ENCODE results near the gene IRF1. TPM values are rescaled to one million over a fixed set of nuclear protein-coding genes. Genes with fewer than 3 reads are reported as not detected.
A peak's percentile ranks its signal among the peaks of the same experiment; 100 is the strongest.

Gene IRF1
- total and polyA plus RNA-seq, 12 donors = 3.0 to 116 (median 20.1) TPM

- Histone ChIP-seq H3K9me3 (replicated peaks in 1 of 3) (no peaks in the 10 kb centered on the region), H3K4me1 (replicated peaks in 1 of 2) (peaks cover 18 to 54% of the 10 kb centered on the region in 2 donors), H3K36me3 (replicated peaks in 1 of 2) (peaks cover 0 to 4% of the 10 kb centered on the region in 2 donors), H3K4me3 (no peak overlapping the region), H3K27ac (peak overlapping the region in 1 of 5 donors; percentile 99), H3K27me3 (no peaks in the 10 kb centered on the region)
- 71 to 91% (median 82%) methylated on average over 3 of the region's 3 CpGs for WGBS, 4 donors
- TF ChIP-seq POLR2A (IDR thresholded peaks at IDR 0.05) (no peak), CTCF (IDR thresholded peaks at IDR 0.05) (no peak)
- intact Hi-C loops (cut with DNase I) = loop anchor here in 1 of 2 donors (10.0 kb wide), 1 partner anchor 218 kb away; no protein-coding TSS in a partner anchor
- no peak for DNase-seq
Observed at GRCh38 chr5:132492386-132493125, 2.0 kb upstream of the IRF1 start.

- TF ChIP-seq POLR2A (IDR thresholded peaks at IDR 0.05) (no peak), CTCF (IDR thresholded peaks at IDR 0.05) (no peak)
- intact Hi-C loops (cut with DNase I) = loop anchor here in 1 of 2 donors (10.0 kb wide), 1 partner anchor 217 kb away; no protein-coding TSS in a partner anchor
- WGBS, 4 donors = 53 to 63% (median 56%) methylated on average over 16 to 22 of the region's 22 CpGs
- Histone ChIP-seq H3K4me3 (peak overlapping the region in 2 of 4 donors; percentile 32 to 88), H3K27ac (peak overlapping the region; percentile 83 to 99 (median 93)), H3K36me3 (replicated peaks in 1 of 2) (peaks cover 0 to 13% of the 10 kb centered on the region in 2 donors), H3K4me1 (replicated peaks in 1 of 2) (peaks cover 13 to 49% of the 10 kb centered on the region in 2 donors), H3K27me3 (no peaks in the 10 kb centered on the region), H3K9me3 (replicated peaks in 1 of 3) (no peaks in the 10 kb centered on the region)
- DNase-seq = peak in 3 of 7 donors; percentile 26 to 63 (median 38)
Observed at GRCh38 chr5:132491368-132492364, 1.1 kb upstream of the IRF1 start.

- H3K4me1 ChIP-seq (replicated peaks in 1 of 2) = peaks cover 7 to 42% of the 10 kb centered on the region in 2 donors
- no peaks in the 10 kb centered on the region for H3K27me3 ChIP-seq
- H3K9me3 ChIP-seq (replicated peaks in 1 of 3) = no peaks in the 10 kb centered on the region
- peak overlapping the region in 4 of 5 donors; percentile 90 to 99 (median 94) for H3K27ac ChIP-seq
- peaks cover 0 to 28% of the 10 kb centered on the region in 2 donors for H3K36me3 ChIP-seq (replicated peaks in 1 of 2)
- TF ChIP-seq POLR2A (IDR thresholded peaks at IDR 0.05) = no peak
- TF ChIP-seq CTCF (IDR thresholded peaks at IDR 0.05) = peak in 3 of 6 experiments; percentile 9 to 43 (median 17)
- DNase-seq = peak; percentile 57 to 75 (median 62)
- 0% methylated on average over 3 to 65 of the region's 65 CpGs for WGBS, 4 donors
- H3K4me3 ChIP-seq = peak overlapping the region; percentile 43 to 88 (median 59)
- intact Hi-C loops (cut with DNase I) = loop anchor here (5.0 to 10.0 kb wide), 3 partner anchors 65 to 215 kb away; no protein-coding TSS in a partner anchor
Observed at GRCh38 chr5:132489871-132490483, 596 bp downstream of the IRF1 start.
